K562 (cell line): ENCODE results near the gene PPP1R14C. TPM values are rescaled to one million over a fixed set of nuclear protein-coding genes. Genes with fewer than 3 reads are reported as not detected.

Experiments
- HNRNPK ChIP-seq: fragments of 200-400 bp; formaldehyde crosslinking; IDR thresholded peaks from one replicate; pipeline ENCODE4 v1.6.1; 2018; ENCODE audit warnings: mild to moderate bottlenecking, low read depth, low read length; ENCODE audit not compliant: poor library complexity, severe bottlenecking
- TAF7 ChIP-seq: fragments of 450-650 bp; IDR thresholded peaks from 2 replicates; pipeline ENCODE4 v1.6.1; 2016; ENCODE audit warnings: missing genetic modification characterization, missing compliant biosample characterization
- ZFP1 ChIP-seq: fragments of 450-650 bp; formaldehyde crosslinking; IDR thresholded peaks from 2 replicates; pipeline ENCODE4 v1.4.0; 2020; ENCODE audit warnings: mild to moderate bottlenecking, mixed read lengths
- polyA plus RNA-seq, 8 experiments: library from polyadenylated mRNA; depleted of rRNA in 4 of 8; stranded (reverse) in 5 of 8; unstranded in 3 of 8; fragments of >200 nt; fragmentation: Nextera tagmentation in 2 of 8; fragmentation: Illumina TruSeq in 1 of 8; extraction: Ambion mirVana in 2 of 8; extraction: Trizol in 1 of 8; gene quantifications; 2 replicates each; pipeline versions ENCODE4 v1.2.1 to v1.2.3, GENCODE V29; 2011 to 2014; ENCODE audit warnings: inconsistent platforms in 1 of 8, missing spikeins in 1 of 8
- total RNA-seq, 7 experiments: library from RNA; depleted of rRNA in 6 of 7; stranded (reverse); fragments of >200 nt in 6 of 7; fragmentation: Illumina TruSeq in 2 of 7; extraction: Trizol in 2 of 7; gene quantifications; 2 replicates each; pipeline versions ENCODE4 v1.2.1 to v1.2.3, GENCODE V29; 2011 to 2021; ENCODE audit warnings: low replicate concordance in 1 of 7
- TF ChIP-seq, protein P1 (sequence below): fragments of 250-450 bp; sonication (Bioruptor Pico); IDR thresholded peaks from 2 replicates; pipeline ENCODE4 v1.8.0; 2021; ENCODE audit warnings: moderate library complexity, mild to moderate bottlenecking, inconsistent platforms
- TF ChIP-seq, protein P2 (sequence below): fragments of 250-450 bp; sonication (Bioruptor Pico); IDR thresholded peaks from 2 replicates; pipeline ENCODE4 v1.8.0; 2022; ENCODE audit warnings: inconsistent platforms
- TF ChIP-seq, protein P3 (sequence below): fragments of 450-650 bp; formaldehyde crosslinking; IDR thresholded peaks from 2 replicates; pipeline ENCODE4 v1.4.0; 2020; ENCODE audit warnings: mild to moderate bottlenecking, moderate library complexity
- TF ChIP-seq, protein P4 (sequence below): sonication (generic); formaldehyde crosslinking; IDR thresholded peaks from 2 replicates; pipeline ENCODE4 v1.8.0; 2022; ENCODE audit warnings: mild to moderate bottlenecking, missing genetic modification reagents
- TF ChIP-seq, protein P5 (sequence below), 2 experiments: fragments of 450-650 bp in 1 of 2; sonication (generic) in 1 of 2; formaldehyde crosslinking in 1 of 2; IDR thresholded peaks; 2 replicates each; pipeline versions ENCODE4 v1.7.1 to v1.9.0; 2016 to 2022; ENCODE audit warnings: inconsistent platforms in 1 of 2, mild to moderate bottlenecking in 1 of 2, missing genetic modification reagents in 1 of 2
- TF ChIP-seq, protein P6 (sequence below): sonication (generic); formaldehyde crosslinking; IDR thresholded peaks from 2 replicates; pipeline ENCODE4 v1.8.0; 2022; ENCODE audit warnings: missing genetic modification reagents, mild to moderate bottlenecking, borderline replicate concordance

Gene PPP1R14C
- total and polyA plus RNA-seq, 9 of the 15 experiments (the other 6 are each of a cell fraction or from before 2014, with no cell fraction given), result 4.5 to 16.6 (median 11.9) TPM

DNA sequence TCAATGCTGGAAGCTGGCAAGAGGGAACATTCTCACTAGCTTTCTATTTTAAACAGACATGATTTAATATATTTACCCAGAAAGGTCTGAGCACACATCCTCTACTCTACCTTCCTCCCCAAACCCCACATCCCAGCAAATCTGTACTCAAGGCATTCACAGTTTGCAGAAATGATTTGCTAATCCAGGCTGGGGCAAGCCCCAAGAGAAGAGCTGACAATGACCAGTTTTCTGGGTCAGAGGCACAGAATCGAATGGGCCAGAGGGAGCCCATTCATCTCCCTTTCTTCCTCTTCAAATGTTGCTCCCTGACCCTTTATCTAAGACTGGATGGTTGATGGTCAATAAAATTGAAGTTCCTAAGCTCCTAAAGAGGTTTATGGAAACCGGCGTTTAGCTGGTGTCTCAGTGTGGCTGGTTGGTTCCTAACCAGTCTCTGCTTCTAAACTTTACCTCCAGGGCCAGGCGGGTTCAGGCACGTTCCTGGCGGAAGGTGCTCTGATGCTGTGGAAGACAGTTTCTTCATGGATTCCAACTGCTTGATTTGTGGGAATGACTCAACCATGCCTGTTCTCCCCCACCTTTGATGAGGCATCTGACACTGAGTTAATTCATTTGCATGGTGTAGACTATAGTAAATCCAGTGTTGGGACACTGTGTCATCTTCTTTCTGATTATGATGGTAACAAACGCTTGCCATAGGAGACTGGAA, 129.6 kb downstream of the PPP1R14C start (continued):
- TF ChIP-seq, protein P1, sequence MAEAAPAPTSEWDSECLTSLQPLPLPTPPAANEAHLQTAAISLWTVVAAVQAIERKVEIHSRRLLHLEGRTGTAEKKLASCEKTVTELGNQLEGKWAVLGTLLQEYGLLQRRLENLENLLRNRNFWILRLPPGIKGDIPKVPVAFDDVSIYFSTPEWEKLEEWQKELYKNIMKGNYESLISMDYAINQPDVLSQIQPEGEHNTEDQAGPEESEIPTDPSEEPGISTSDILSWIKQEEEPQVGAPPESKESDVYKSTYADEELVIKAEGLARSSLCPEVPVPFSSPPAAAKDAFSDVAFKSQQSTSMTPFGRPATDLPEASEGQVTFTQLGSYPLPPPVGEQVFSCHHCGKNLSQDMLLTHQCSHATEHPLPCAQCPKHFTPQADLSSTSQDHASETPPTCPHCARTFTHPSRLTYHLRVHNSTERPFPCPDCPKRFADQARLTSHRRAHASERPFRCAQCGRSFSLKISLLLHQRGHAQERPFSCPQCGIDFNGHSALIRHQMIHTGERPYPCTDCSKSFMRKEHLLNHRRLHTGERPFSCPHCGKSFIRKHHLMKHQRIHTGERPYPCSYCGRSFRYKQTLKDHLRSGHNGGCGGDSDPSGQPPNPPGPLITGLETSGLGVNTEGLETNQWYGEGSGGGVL (CRISPR knock-in tag), result no peak
- TF ChIP-seq, protein P2, sequence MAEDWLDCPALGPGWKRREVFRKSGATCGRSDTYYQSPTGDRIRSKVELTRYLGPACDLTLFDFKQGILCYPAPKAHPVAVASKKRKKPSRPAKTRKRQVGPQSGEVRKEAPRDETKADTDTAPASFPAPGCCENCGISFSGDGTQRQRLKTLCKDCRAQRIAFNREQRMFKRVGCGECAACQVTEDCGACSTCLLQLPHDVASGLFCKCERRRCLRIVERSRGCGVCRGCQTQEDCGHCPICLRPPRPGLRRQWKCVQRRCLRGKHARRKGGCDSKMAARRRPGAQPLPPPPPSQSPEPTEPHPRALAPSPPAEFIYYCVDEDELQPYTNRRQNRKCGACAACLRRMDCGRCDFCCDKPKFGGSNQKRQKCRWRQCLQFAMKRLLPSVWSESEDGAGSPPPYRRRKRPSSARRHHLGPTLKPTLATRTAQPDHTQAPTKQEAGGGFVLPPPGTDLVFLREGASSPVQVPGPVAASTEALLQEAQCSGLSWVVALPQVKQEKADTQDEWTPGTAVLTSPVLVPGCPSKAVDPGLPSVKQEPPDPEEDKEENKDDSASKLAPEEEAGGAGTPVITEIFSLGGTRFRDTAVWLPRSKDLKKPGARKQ (CRISPR knock-in tag), result no peak
- TF ChIP-seq HNRNPK (no peak), TAF7 (tag) (peak; percentile 38; the same call in 1 of the 2 replicates), ZFP1 (no peak)
- TF ChIP-seq, protein P3, sequence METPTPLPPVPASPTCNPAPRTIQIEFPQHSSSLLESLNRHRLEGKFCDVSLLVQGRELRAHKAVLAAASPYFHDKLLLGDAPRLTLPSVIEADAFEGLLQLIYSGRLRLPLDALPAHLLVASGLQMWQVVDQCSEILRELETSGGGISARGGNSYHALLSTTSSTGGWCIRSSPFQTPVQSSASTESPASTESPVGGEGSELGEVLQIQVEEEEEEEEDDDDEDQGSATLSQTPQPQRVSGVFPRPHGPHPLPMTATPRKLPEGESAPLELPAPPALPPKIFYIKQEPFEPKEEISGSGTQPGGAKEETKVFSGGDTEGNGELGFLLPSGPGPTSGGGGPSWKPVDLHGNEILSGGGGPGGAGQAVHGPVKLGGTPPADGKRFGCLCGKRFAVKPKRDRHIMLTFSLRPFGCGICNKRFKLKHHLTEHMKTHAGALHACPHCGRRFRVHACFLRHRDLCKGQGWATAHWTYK (CRISPR knock-in tag), result peak; percentile 30
- TF ChIP-seq, protein P4, sequence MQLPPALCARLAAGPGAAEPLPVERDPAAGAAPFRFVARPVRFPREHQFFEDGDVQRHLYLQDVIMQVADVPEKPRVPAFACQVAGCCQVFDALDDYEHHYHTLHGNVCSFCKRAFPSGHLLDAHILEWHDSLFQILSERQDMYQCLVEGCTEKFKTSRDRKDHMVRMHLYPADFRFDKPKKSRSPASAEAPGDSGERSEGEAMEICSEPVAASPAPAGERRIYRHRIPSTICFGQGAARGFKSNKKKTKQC (CRISPR knock-in tag), result no peak
- TF ChIP-seq, protein P5, sequence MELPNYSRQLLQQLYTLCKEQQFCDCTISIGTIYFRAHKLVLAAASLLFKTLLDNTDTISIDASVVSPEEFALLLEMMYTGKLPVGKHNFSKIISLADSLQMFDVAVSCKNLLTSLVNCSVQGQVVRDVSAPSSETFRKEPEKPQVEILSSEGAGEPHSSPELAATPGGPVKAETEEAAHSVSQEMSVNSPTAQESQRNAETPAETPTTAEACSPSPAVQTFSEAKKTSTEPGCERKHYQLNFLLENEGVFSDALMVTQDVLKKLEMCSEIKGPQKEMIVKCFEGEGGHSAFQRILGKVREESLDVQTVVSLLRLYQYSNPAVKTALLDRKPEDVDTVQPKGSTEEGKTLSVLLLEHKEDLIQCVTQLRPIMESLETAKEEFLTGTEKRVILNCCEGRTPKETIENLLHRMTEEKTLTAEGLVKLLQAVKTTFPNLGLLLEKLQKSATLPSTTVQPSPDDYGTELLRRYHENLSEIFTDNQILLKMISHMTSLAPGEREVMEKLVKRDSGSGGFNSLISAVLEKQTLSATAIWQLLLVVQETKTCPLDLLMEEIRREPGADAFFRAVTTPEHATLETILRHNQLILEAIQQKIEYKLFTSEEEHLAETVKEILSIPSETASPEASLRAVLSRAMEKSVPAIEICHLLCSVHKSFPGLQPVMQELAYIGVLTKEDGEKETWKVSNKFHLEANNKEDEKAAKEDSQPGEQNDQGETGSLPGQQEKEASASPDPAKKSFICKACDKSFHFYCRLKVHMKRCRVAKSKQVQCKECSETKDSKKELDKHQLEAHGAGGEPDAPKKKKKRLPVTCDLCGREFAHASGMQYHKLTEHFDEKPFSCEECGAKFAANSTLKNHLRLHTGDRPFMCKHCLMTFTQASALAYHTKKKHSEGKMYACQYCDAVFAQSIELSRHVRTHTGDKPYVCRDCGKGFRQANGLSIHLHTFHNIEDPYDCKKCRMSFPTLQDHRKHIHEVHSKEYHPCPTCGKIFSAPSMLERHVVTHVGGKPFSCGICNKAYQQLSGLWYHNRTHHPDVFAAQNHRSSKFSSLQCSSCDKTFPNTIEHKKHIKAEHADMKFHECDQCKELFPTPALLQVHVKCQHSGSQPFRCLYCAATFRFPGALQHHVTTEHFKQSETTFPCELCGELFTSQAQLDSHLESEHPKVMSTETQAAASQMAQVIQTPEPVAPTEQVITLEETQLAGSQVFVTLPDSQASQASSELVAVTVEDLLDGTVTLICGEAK (IDR thresholded peaks at IDR 0.05), result 0 out of 2 replicates have a peak, but pooled peaks have one; percentile 33
- TF ChIP-seq, protein P5 (CRISPR knock-in tag; IDR thresholded peaks at IDR 0.05), result no peak
- TF ChIP-seq, protein P6, sequence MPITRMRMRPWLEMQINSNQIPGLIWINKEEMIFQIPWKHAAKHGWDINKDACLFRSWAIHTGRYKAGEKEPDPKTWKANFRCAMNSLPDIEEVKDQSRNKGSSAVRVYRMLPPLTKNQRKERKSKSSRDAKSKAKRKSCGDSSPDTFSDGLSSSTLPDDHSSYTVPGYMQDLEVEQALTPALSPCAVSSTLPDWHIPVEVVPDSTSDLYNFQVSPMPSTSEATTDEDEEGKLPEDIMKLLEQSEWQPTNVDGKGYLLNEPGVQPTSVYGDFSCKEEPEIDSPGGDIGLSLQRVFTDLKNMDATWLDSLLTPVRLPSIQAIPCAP, result no peak
